ENCODE data around the gene PARVA. TPM values are rescaled to one million over a fixed set of nuclear protein-coding genes. Genes with fewer than 3 reads are reported as not detected.

Gene PARVA
- polyA plus RNA-seq, 5 donors = 84.7 to 105 (median 89.8) TPM

DNA sequence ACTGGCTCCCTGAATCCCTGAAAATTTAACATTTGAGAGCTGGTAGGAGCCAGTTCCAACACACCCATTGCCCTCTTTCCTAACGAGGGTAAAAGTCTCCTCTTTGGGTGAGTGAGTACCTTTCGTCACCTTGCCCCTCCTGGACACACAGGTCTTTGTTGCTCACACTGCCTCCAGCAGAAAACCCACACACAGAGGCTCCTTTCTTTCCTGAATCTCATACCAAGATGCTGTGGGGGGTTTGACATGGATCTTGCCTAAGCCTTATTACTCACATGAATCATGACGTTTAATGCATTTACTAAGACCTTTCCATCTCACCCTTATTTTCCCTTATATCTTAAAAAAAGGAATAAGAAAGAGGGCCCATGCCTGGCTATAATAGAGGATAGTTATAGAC, 53.0 kb downstream of the PARVA start:
- DNase-seq = no peak

DNA sequence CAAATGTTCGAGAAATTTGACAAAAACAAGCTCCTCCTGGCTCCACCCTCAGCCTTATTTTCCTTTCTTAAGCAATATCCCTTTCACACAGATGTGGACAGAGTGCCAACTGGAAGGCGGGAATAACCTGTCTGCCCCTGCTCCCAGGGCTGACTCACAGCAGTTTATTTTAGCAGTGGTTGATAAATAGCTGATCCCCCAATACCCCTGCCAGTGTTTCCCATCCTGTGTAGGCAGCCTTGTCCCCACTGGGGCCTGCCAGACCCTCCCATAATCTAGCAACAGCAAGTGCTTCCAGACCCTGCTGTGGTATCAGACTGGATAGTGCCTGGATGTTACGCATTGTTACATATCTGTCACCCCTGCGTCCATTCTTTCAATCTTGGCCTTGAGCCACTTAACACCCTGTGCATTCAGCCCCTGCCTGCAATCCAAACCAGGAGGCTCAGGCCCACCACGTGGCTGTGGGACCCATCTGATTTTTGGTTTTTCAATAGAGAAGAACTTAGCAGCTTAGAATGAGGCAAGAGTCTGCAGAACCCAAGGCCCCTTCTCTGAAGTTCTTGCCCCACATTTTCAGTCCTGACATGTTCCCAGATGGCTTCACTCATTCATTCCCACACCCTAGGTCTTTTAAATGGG, 53.7 kb downstream of the PARVA start:
- DNase-seq = peak in 1 of 2 donors; percentile 58

DNA sequence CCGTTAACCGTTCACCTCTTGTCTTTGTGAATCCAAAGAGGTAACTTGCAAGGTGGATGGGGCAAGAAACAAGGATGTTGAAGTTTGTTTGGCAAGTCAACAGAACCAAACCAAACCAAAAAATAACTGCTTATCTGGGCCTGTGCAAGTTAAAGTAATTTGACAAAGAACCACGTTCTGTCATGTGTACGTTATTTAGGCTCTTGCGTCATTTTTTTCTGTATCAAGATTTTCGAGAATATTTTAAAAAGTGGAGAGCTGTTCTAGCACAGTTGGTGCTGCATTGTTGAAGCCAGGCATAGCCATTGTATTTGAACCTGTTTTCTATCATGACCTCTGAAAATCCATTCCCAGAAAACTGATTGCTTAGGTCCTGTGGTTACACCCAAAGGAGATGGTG, 55.1 kb downstream of the PARVA start:
- DNase-seq = no peak

DNA sequence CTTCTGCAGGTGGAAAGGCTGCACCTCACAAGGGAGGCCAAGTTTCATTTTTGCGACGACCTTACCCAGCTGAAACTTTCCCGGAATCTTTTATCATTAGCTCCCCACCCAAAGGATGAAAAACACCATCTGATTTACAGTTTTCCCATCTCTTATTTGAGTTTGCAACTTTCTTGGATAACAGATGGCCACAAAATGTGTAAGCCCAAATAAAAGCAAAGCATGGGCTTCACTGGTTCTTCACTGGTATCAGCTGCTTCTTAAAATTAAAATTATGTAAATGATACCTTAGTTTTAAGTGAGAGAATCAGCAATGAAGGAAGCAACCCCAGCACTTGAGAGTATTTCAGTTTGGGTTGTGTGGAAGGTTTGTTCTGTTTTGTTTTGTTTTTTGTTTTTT, 55.8 kb downstream of the PARVA start:
- no peak for DNase-seq

GRCh38 chr11:12433571-12434324, 56.4 kb downstream of the PARVA start:
- DNase-seq = no peak

DNA sequence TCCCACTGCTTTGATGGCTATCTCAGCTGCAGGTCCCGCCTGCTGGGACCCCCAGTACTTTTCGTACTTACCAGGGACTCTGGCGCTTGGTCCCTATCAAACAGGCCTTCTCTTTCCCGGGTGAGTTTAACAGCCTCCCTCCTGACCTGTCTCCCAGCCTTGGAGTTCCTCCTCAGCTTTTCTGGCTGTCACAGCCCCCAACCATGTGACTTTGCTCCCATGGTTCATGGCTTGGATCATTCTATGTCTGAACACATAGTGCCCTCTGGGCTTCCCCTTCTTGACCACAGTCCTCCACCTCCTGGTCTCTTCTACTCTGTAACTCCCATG, 56.9 kb downstream of the PARVA start:
- DNase-seq = no peak

DNA sequence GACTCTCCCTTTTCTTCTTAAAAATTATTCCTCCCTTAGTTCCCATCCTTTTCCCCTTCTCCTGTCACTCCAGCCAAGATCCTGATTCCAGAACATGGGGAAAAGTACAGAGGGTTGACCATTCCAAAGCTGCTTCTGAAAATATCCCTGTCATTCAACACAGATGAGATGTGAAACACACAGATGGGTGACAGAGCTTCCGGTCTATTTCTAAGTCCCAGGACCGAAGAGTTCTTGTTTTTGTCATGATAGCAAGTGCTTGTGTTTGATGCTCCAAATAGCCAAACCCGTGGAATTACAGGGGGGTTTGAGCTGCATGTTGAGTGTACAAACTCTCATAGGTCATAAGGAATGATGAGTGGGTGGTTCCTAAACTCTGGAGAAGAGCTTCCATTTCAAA, 57.9 kb downstream of the PARVA start:
- DNase-seq = no peak

DNA sequence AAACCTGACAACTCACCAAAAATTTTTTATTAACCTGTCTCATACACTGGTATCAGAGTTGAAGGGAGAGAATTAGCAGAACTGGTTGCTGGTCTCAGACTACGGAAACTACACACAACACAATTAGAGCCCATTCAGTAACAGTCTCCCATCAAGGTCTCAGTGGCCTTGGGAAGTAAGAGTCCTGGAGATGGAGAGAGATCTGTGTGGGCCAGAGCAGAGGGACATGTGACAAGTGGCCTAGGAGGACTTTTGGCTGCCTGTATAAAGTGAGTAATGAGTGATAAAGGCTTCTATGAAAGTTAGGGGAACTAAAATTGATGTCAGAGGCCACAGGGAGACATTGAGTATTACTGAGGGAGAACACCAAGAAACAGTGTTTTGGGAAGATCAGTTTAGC, 58.9 kb downstream of the PARVA start:
- DNase-seq = no peak

- no peak for DNase-seq
Measured at GRCh38 chr11:12438291-12438690, 60.9 kb downstream of the PARVA start.

DNA sequence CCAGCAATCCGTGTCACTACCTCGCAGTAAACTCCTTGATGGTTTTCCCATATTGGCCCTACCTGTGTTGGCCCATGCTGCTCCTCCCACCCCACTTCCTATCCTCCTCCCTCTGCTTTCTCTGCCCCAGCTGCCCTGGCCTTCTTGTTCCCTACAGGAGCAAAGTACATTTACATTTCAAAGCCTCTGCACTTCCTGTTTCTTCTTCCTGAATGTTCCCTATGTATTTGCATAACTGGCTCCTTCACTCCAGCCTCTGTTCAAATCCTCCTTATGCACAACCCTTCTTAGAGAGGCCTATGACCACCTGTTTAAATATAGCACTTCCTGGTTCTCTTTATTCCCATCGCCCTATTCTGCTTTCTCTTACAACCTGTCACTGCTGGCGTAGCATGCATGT, 62.2 kb downstream of the PARVA start:
- no peak for DNase-seq

GRCh38 chr11:12440565-12440964, 63.2 kb downstream of the PARVA start:
- DNase-seq = no peak

GRCh38 chr11:12441231-12441861, 64.0 kb downstream of the PARVA start:
- DNase-seq = no peak

GRCh38 chr11:12444601-12445000, 67.2 kb downstream of the PARVA start:
- DNase-seq = no peak

- DNase-seq = no peak
Measured at GRCh38 chr11:12445001-12445400, 67.6 kb downstream of the PARVA start.

GRCh38 chr11:12446863-12447262, 69.5 kb downstream of the PARVA start:
- no peak for DNase-seq

- no peak for DNase-seq
Measured at GRCh38 chr11:12448131-12448939, 71.0 kb downstream of the PARVA start.

GRCh38 chr11:12449961-12450715, 72.8 kb downstream of the PARVA start:
- DNase-seq = no peak

GRCh38 chr11:12451179-12451814, 73.9 kb downstream of the PARVA start:
- no peak for DNase-seq

- no peak for DNase-seq
Measured at GRCh38 chr11:12453243-12453642, 75.9 kb downstream of the PARVA start.

DNA sequence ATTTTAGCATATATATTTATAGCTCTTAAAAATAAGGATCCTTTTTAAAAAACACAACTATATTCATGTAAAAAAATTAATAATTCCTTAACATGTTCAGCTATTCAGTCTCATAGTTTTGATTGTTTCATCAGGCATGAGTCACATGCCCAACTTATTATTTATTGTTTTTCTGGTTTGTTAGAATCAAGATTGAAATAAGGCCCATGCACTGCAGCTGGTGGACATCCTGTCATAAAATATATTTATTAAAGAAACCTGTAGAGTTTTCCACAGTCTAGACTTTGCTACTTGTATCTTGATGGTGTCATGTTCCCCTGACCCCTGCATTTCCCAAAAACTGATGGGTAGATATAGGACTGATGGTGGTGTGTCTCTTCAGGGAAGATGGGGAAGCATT, 77.4 kb downstream of the PARVA start:
- no peak for DNase-seq

DNA sequence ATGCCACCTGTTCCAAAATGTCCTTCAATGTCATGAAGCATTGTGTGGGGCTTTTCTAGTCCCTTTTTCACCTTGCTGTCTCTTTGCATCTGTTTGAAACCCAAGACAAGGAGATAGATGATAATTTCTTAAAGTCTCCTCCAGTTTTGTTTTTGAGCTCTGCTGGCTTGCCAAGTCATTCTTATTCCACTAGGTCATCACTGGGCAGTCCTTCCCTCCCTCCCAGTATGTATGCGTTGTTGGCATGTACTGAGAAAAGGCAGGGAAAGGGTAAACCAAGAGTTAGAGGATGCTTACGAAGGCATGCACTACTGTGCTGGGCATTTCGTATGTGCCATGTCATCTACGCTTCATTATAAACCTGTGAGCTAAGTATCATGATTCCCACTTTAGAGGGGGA, 78.6 kb downstream of the PARVA start:
- DNase-seq = no peak

Data from right lung (tissue), 5 donors.